T-helper 2 cell treated with Interferon-gamma antibody and Interleukin-4, amounts not matched to agents 100 ng/mL and 5 ng/mL, for 36 hours (primary cell): ENCODE results near the gene IRF2BP2. TPM values are rescaled to one million over a fixed set of nuclear protein-coding genes. Genes with fewer than 3 reads are reported as not detected.
"Not testable (repeated sequence)": the region's sequence is repeated elsewhere in the genome, so short reads cannot be mapped to it uniquely, and the experiment has no call there.

Source experiments
- intact Hi-C: fragments of 100-400 bp; cut with micrococcal nuclease; formaldehyde crosslinking; loops from one replicate; pipeline ENCODE4 v1.15.1; 2023
- total RNA-seq: library from RNA; stranded (reverse); gene quantifications from 2 replicates; pipeline ENCODE4 v1.2.3, GENCODE V29; 2022

The IRF2BP2 gene
- total RNA-seq, 1 donor from 2014 or later: 122 TPM

DNA sequence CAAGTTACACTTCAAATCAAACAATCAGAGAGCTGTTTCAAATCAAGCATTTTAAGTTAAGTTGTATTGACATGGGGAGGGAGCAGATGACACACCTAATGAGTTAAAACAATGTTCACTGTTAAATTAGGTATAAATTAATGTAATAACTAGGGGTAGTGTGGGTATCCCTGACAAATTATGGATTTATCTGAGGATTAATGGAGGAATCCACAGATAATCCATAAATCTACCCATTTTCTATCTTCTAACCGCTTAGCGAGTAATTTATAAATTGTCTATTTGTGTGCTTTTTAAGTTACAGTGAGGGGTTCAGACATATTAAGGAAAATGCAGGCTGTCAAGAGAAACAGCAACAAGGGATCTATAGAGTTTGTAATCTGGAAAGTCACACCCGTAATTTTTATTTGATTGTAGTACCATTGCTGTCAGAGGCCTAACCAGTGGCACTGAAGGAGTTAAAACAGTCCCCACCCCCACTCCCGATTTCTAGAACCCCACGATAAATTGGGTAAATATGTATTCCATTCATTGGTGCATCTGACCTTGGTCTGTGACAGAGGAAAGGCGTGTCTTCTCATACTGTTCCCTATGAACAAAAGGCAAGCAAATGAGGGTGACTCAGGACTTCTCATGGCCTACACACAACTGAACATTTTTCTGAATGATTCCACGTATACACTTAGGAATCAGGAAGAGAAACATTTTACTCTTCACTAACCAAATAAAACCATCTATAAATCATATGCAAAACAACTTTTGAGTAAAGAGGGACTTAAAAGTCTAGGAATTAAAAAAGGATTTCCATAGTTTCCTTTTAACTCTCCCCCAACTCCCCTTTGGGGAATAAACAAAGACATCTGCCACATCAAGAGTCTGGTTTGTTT, 7.4 kb downstream of the IRF2BP2 start:
- intact Hi-C loops: loop anchor here (10.0 kb wide), 1 partner anchor 228 kb away; the partner anchor contains the start of gene COA6

DNA sequence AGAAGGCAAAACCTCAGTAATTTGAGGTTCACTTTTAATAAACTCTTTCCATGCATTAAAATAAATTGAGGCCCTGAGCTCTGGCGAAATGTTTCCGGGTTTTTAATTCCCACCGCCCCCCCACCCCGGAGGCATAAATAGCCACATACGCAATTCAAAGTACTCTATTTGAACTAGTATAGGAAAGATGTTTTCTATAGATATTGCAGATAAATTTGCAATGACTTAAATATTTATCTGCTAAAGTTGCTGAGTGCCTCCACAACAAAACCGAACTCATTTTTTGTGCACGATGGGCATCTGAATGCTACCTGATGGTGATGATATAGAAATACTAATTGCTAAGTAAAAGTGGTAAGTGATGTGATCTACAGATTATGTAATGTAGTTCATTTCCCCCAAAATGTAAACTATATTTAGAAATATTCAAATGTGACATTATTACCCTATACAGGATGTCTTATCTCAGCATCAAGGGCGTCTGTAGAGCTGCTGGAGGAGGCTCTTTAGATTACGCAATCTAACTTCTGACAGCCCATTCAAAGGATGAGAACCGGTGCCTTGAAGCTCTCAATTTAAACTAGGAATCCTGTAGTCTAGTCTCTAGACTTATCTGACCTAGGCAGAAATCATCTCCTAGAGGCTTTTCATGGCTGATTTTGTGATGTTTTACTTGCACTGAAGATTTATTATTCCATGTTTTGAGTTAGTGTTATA, 8.5 kb downstream of the IRF2BP2 start:
- intact Hi-C loops: loop anchor here (1.0 to 10.0 kb wide), 5 partner anchors 227 to 1397 kb away; partner anchors contain the start of genes ARID4B, COA6 and GGPS1

- intact Hi-C loops: loop anchor here (1.0 to 10.0 kb wide), 5 partner anchors 226 to 1398 kb away; partner anchors contain the start of genes ARID4B, COA6 and GGPS1
Measured at GRCh38 chr1:234600418-234601281, 9.3 kb downstream of the IRF2BP2 start.

- intact Hi-C loops: loop anchor here (1.0 to 10.0 kb wide), 7 partner anchors 8 to 1399 kb away; partner anchors contain the start of genes ARID4B, COA6 and GGPS1
Measured at GRCh38 chr1:234599617-234600417, 10.2 kb downstream of the IRF2BP2 start.

DNA sequence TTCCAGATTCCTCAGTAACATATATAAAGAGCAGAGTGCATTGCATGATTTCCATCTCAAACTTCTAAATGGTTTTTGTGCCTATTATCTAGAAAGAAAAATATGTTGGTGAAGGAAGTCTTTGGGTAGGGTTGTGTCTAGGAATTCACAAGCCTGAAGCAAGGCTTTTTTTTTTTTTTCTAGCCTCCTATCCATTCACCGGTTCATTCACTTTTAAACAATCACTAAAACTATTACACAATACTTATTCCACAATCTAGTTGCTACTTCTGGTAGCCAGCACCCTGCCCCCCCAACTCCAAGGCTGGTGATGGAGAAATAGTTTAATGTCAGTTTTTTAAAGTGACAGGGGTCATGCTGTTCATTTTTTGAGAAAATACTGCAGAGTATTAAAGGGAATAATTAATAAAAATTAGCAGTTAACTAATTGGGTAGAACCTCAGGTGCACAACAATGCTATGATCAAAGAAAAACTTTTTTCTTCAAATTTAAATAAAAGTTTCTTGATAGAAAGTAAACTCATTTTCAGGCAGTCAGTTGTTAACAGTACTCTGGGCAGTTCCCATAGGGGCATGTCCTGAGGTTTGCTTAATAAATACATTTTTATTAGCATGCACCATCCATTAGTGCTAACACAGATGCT, 10.9 kb downstream of the IRF2BP2 start:
- intact Hi-C loops: loop anchor here (1.0 to 2.0 kb wide), 4 partner anchors 9 to 484 kb away; no protein-coding TSS in a partner anchor

- intact Hi-C loops: loop anchor here (1.0 to 2.0 kb wide), 2 partner anchors 15 to 485 kb away; no protein-coding TSS in a partner anchor
Measured at GRCh38 chr1:234597894-234598293, 12.1 kb downstream of the IRF2BP2 start.

- intact Hi-C loops: no loop called here
Measured at GRCh38 chr1:234595899-234596298, 14.1 kb downstream of the IRF2BP2 start.

GRCh38 chr1:234594575-234594974, 15.4 kb downstream of the IRF2BP2 start:
- intact Hi-C loops: not testable (repeated sequence)

- intact Hi-C loops: no loop called here
Measured at GRCh38 chr1:234593771-234594504, 16.0 kb downstream of the IRF2BP2 start.

- intact Hi-C loops: no loop called here
Measured at GRCh38 chr1:234593109-234593508, 16.9 kb downstream of the IRF2BP2 start.

GRCh38 chr1:234592240-234592639, 17.7 kb downstream of the IRF2BP2 start:
- intact Hi-C loops: no loop called here

GRCh38 chr1:234591131-234591530, 18.8 kb downstream of the IRF2BP2 start:
- intact Hi-C loops: no loop called here

DNA sequence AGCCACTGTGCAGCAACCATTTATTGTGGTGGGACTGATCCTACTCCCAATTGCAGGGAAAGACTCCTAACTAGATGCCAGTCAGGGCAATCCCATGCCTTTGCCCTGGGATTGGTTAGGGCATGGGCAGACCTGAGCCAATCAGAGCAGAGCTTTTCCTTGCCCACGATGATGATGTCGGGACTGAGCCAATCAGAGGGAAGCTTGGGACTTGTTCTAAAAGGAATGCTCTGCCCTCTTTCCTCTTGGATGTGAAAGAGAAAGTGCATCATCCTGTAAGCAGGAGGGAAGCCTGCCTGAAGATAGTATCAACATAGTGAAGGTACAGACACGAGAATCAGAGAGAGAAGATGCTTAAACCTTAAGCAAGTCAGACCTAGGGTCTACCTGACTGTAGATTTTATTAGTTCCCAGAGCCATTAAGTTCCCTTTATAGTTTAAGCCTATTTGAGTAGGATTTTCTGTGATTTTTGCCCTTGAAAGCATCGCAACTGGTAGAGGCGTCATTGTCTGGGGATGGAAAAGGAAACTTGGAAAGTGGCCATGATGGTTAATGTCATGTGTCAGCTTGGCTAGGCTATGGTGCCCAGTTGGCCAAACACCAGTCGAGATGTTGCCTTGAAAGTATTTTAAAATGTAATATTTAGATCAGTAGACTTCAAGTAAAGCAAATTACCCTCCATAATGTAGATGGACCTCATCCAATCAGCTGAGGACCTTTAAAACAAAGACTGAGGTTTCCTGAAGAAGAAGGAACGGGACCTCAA, 19.9 kb downstream of the IRF2BP2 start:
- intact Hi-C loops: no loop called here

GRCh38 chr1:234589064-234589800, 20.7 kb downstream of the IRF2BP2 start:
- intact Hi-C loops: no loop called here

DNA sequence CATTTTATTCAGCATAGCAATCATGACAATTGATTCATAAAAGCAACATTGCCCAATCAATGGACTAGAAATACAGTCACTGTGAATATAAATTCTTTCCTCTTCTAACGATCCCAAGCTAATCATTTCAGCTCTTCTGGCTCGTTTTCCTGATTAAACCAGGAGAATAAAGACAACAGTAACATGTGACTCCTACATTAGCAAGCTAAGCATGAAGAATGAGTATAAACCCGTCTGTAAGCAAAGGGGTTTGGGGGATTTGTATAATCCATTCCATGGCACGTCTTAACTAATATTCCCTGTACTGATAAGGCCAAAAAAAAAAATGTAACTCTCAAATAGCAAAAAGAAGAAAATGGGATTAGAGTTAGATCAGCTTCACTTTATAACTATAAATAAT, 21.6 kb downstream of the IRF2BP2 start:
- intact Hi-C loops: no loop called here

GRCh38 chr1:234586892-234587485, 23.0 kb downstream of the IRF2BP2 start:
- intact Hi-C loops: no loop called here

DNA sequence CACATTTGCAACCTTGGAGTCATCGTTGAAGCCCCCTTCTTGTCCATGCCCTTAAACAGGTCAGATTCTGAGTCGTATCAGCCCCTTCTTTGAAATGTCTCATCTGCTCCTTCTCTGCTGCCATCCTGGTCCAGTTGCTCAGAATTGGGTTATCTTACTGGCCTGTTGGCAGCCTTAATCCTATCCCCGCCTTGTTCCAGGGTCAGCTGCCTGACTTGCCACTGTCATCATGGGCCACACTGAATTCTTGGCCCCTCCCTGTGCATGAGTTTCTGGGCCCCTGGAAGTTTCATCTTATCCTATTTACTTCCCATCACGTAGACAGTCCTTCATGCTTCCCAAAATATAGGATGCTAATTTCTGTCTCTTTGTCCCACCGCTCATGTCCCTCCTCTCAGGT, 23.7 kb downstream of the IRF2BP2 start:
- intact Hi-C loops: no loop called here
